Stimulated activated CD4-positive, alpha-beta T cell treated with anti-CD3 and anti-CD28 coated beads, Interleukin-2, amount 100 ng/mL, for 24 hours (primary cell): ENCODE results near the gene CACNA2D3.

Experiments
- DNase-seq, 2 donors: peaks; one replicate each; pipeline ENCODE4 v3.0.0-alpha.2; 2020

Gene CACNA2D3

DNA sequence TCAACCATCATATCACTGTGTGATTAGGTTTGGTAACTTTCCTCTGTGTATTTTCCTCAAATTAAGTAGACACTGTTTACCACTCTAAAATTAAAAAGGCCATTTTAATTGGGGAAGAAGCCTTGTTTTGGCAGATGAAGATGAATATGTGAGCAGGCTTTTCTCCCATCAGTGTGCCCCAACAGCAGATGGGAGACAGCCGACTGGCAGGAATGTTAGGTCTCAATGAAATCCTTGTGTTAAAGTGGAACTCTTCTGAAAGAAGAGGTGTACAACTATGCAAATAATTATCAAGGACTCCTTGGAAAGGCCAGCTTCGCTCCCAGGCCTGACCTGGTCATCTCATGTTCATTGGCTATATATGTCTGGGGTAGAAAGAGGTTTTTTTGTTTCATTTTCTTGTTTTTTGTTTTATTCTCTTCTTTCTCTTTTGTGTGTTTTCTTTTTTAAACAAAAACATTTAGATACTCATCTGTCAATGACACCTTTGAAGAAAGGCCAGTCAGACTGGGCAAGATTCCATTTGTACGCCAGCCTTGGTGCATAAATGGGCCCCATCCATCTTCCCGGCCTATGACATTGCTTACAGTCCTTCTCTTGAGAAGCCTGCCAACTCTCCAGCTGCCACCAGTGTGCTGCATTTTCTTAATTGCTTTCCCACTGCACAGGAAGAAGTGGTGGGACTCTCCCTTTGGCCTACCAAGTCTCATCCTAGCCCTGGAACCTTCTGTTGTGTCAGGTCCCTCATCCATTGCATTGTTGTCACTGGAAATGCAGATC, 779.7 kb downstream of the CACNA2D3 start:
- no peak for DNase-seq

DNA sequence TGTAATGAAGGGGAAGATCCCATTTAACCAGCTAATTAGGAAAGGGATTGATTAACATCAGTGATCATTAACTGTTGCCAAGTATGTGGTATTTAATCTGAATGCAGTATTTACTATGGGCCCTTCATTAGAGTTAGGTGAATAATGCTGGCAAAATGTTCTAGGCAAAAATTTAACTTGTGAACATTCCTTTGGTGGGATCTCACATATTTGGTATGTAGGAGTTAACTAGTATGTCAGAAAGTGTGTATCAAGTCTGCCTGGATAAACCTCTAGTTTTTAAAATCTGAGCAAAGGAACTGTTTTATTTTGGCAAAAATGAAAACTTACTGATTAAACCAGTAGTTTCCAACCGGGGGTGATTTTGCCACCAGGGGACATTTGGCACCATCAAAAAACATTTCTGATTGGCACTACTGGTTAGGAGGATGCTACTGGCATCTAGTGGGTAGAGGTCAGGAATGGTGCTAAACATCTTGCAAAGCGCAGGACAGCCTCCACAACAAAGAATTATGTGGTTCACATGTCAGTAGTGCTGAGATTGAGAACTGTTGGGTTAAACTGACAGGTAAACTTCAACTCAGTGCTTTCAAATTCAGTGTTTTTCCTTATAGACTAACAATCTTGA, 783.0 kb downstream of the CACNA2D3 start:
- no peak for DNase-seq

GRCh38 chr3:54905920-54906319, 783.6 kb downstream of the CACNA2D3 start:
- DNase-seq: no peak

- no peak for DNase-seq
These were observed 784.4 kb downstream of the CACNA2D3 start for GRCh38 chr3:54906763-54907162.

GRCh38 chr3:54909191-54909590, 786.8 kb downstream of the CACNA2D3 start:
- no peak for DNase-seq

DNA sequence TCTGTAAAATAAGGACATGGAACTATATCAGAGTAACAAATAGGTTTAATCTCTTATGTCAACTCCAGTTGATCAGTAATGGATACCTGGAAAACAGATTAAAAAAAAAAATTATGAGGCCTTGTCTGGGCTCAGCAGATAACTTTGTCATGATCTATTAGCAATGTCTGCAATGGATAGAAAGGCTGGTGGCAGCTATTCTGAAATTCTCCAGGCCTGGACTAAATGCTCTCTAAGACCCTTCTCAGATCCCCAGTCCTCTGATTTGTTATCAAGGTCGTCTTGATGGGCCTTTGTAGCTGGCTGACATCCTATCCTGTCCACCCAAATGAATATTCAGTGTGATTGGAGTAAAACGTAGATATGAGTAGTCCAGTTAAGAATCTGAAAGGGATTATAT, 791.8 kb downstream of the CACNA2D3 start:
- no peak for DNase-seq

GRCh38 chr3:54915181-54915580, 792.8 kb downstream of the CACNA2D3 start:
- no peak for DNase-seq

- no peak for DNase-seq
These were observed 793.6 kb downstream of the CACNA2D3 start for GRCh38 chr3:54915976-54916375.

DNA sequence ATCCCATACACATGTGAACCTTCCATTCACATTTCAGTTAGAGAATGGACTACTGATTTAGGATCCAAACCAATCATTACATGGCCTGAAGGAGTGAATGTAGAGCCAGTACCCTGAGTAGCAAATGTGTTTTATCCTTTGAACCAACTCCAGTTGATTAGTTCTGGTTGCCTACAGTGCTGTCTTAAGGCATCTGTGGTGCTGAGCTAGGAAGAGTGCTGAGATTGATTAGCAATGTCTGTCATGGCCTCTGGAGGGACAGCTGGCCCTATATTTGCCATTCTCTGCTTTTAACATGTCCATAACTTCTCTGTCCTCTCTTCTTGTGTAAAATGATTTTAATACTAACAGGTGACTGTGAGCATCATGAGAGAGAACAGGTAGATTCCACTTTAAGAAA, 794.4 kb downstream of the CACNA2D3 start:
- no peak for DNase-seq

DNA sequence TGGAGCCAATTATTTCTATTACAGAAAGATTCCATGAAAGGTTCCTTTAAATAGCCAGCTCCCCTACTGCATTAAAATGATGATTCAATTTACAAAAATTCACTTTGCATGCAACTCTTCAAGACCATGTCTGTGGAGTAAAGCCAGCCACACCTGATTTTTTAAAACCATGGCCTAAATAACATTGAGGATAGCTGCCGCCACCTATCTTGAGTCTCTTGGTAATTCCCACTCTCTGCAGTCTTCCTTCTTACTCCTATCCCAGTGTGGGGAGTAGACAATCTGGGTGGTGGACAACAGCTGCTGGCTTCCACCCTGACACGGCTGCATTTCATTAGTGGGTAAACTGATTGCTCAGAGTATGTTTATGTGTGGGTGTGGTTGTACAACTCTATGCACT, 794.8 kb downstream of the CACNA2D3 start:
- DNase-seq: no peak

DNA sequence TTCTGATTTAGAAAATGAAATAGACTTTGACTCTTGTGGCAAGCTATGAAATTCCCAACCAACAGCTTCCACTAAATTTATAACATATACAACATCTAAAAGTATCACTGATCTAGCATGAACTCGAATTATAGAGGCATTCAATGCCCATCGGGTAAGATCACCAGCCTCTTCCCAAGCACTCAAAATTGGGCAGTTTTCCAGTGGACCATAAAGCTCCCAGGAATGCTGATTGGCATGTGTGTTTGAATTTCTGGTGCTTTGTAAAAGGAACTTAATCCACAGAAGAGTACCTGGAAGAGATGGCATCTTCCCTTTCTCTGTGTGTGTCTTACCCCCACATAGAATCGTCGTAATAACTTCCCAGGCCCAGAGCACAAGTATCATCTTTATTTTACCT, 795.5 kb downstream of the CACNA2D3 start:
- no peak for DNase-seq

GRCh38 chr3:54918516-54918915, 796.2 kb downstream of the CACNA2D3 start:
- no peak for DNase-seq

- DNase-seq: no peak
These were observed 805.9 kb downstream of the CACNA2D3 start, which contains the start of gene LRTM1 for GRCh38 chr3:54928046-54928770. TSS of gene LRTM1 (minus strand) at chr3:54928059. CDS start at chr3:54927911, 148 bp downstream.

GRCh38 chr3:54931182-54931581, 808.8 kb downstream of the CACNA2D3 start:
- DNase-seq: no peak

GRCh38 chr3:54932606-54933005, 810.3 kb downstream of the CACNA2D3 start:
- no peak for DNase-seq

DNA sequence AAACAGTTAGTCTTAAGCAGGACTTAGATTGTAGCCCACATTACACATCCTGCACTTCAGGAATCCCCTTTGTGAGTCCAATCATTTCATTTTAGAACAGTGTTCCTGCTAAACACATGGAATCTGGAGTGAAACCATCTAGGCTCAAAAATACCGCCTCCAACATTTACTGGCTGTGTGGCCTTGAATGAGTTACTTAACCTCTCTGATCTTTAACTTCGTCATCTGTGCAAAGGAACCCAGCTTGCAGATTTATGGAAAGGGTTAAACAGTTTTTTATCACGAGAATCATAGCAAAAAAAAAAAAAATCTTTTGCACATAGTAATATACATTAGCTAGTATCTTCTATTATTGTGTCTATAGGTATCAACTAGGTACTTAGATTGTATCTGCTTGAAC, 813.5 kb downstream of the CACNA2D3 start:
- DNase-seq: no peak

DNA sequence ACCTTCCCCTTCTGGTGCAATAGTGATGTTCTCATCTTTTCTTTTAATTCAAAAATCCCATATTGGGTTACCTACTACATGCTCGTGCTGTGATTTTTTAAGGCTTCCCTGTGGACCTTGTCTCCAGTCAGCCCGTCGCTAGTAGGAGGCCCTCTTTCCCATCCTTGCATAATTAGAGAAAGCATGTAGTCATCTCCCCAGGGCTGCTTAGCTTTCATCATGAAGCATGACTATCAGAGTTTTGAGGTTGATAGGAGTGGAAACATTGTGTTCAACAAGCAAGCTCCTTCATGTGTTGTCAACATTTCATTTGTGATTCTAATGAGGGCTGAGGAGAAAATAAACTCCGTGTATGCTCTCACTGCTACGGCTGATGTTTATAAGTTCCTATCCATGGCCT, 814.2 kb downstream of the CACNA2D3 start:
- no peak for DNase-seq

DNA sequence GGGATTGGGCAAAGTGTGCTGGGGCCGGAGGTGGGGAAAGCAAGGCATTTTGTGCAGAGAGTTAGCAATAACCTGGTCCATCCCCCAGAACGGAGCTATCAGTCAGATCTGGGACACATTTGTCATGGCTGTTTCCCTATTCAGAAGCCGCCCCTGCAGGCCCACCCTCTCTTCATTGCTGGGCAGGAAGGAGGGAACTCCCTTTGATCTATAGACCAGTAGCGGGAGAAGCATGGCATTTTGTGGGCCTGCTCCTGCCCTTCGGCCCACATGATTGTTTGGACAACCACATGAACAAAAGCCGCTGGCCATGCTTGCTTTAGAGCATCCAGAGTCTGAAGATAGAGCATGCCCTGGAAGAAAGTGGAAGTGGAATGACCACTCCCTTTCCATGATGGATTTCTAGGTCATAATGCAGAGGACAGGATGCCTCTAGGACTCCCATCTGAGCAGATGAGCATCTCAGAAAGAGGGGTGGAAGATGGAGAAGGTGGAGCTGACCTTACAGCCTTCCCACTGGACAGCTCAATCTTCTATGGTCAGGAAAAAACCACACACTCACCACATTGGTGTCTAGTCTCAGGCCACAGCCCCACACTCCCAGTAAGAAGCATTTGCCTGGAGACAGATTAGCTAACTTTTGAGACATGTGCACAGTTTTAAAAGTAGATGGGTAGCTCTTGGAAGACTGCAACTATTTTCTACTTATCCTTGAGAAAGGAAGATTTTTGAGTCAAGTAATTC, 817.4 kb downstream of the CACNA2D3 start:
- DNase-seq: no peak

GRCh38 chr3:54940971-54941370, 818.6 kb downstream of the CACNA2D3 start:
- no peak for DNase-seq

GRCh38 chr3:54941690-54942362, 819.5 kb downstream of the CACNA2D3 start:
- DNase-seq: no peak

- DNase-seq: no peak
These were observed 827.2 kb downstream of the CACNA2D3 start for GRCh38 chr3:54949491-54950044.

DNA sequence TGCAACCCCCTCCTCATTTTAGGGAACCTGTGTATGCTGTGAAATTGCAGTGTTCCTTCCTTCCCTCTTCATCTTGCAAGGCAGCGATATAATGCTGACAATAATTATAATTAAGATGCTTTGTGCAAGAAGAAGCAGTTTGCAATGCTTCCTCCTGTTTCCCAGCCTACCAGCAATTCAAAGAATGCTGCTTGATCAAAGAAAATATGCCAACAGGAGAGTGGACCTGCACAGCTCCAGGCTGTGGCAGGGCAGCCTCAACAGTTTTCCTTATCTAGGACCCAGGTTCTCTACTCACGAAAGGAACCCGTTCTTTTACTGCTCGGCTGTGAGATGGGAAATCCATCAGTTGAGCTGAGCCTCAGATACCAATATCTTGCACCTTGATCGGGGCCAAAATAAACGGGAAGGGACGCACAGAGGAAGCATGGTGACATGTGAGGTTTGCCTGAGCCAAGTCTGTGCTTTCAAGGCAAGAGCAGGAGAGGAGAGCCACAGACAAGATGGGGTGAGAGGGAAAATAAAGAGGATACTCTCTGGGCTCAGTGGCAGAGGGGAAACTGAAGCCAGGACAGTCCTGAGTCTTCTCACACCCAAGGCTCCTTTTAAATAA, 828.1 kb downstream of the CACNA2D3 start:
- no peak for DNase-seq
